Motor neuron (in vitro differentiated cells): ENCODE results near the gene ISOC2. TPM values are rescaled to one million over a fixed set of nuclear protein-coding genes. Genes with fewer than 3 reads are reported as not detected.
"Not testable (repeated sequence)": the region's sequence is repeated elsewhere in the genome, so short reads cannot be mapped to it uniquely, and the experiment has no call there.

Source experiments
- ATAC-seq, 8 experiments: fragments of 200-7000 bp; cut with Tn5 transposase; replicated peaks in 6 of 8; 2 replicates each; pipeline ENCODE4 v1.8.0; 2021; ENCODE audit warnings: mild to moderate bottlenecking in 8 of 8, moderate library complexity in 8 of 8
- H3K27ac ChIP-seq, 2 donors: fragments of 250-450 bp; sonication (Bioruptor Pico); 2 replicates each; pipeline ENCODE4 v1.9.0; 2021; ENCODE audit warnings: antibody characterized with exemption in 2 of 2, mild to moderate bottlenecking in 2 of 2, moderate library complexity in 1 of 2
- H3K4me1 ChIP-seq, 2 donors: fragments of 250-450 bp; sonication (Bioruptor Pico); replicated peaks in 1 of 2; 2 replicates each; pipeline ENCODE4 v1.6.1; 2021; ENCODE audit warnings: antibody characterized with exemption in 2 of 2, mild to moderate bottlenecking in 2 of 2, moderate library complexity in 1 of 2
- H3K4me3 ChIP-seq, 5 donors: fragments of 250-450 bp; sonication (Bioruptor Pico); 2 replicates each; pipeline ENCODE4 v1.9.0; 2021; ENCODE audit warnings: antibody characterized with exemption in 5 of 5, mild to moderate bottlenecking in 5 of 5, moderate library complexity in 4 of 5
- WGBS, 10 experiments: fragments of 450-650 bp; shearing (Covaris generic); methylation state at CpG; one replicate each; pipeline ENCODE4 v1.0.0; 2022; 5-methylcytosine and 5-hydroxymethylcytosine counted together
- in situ Hi-C, 9 experiments: fragments of 400-800 bp; cut with MboI; loops; one replicate each; pipeline ENCODE4 v1.15.0; 2021; ENCODE audit warnings: low sequenced_read_pairs in 9 of 9, low pct_unique_long_range_greater_than_20kb in 2 of 9; ENCODE audit not compliant: unreplicated experiment in 9 of 9
- total RNA-seq, 8 experiments: library from RNA; unstranded; fragments of 300-600 nt; gene quantifications; 2 replicates each; pipeline versions ENCODE4 v1.2.3 to v1.2.4, GENCODE V29; 2022

Gene ISOC2
- total RNA-seq, 8 experiments from 2014 or later = 35.4 to 82.0 (median 59.1) TPM

DNA sequence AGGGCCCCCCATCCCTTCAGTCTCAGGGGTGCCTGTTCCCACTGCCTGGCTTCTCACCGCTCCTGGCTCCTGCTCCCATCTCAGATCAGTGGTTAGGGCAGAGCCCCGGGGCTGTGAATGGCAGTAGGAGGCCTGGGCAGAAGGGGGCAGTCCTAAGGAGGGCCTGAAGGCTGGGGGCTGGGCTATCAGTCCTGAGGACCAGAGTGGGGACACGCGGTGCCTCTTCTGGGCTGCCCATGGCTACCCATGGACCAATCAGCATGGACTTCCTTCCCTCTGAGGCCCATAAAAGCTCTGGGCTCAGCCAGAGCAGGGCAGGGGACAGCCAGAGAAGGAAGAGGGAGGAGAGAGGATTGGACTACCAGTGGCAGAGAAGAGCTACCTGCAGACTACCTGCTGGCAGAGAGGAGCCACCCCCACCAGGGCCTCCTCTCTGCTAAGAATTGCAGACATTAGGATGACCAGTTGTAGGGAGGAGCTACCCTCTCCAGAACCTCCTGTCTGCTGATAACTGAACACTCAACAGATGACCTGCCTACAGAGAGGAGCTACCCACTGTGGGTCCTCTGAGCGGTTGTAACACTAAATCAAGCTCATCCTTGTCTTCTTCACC, 41.7 kb downstream of the ISOC2 start:
- Histone ChIP-seq H3K27ac (no peak overlapping the region), H3K4me3 (no peak overlapping the region), H3K4me1 (no peaks in the 10 kb centered on the region)
- ATAC-seq = peak in 6 of 8 experiments; percentile 10 to 63 (median 24)
- in situ Hi-C loops = loop anchor here in 5 of 9 experiments (25.0 kb wide), 1 partner anchor 282 kb away; the partner anchor contains the start of gene TNNT1 (in 5 of the 5)
- WGBS, 10 experiments = 8 to 80% (median 60%) methylated on average over 1 to 2 of the region's 5 CpGs; no CpG with 5 or more reads in 5 of the 10 experiments

DNA sequence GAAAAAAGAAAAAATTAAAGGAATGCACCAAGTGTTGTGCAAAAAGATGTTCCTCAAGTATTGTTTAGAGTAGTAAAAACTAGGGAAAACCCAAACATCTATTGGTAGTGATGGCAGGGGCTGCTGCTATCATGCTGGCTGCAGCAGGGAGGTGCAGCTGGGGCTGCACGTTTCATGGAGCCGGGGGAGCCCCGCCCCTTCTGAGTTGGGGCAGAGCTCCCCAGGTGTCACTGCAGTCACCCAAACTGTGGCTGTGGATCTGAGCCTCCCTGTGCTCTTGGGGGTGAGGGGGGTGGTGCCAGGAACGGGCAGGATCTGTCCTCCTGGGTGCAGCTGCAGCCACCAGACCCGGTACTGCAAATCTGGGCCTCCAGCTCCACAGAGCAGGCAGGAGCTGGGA, 42.3 kb downstream of the ISOC2 start:
- 11 to 81% (median 38%) methylated on average over 1 to 4 of the region's 5 CpGs; no CpG with 5 or more reads in 3 of the 10 experiments for WGBS, 10 experiments
- no peak for ATAC-seq

DNA sequence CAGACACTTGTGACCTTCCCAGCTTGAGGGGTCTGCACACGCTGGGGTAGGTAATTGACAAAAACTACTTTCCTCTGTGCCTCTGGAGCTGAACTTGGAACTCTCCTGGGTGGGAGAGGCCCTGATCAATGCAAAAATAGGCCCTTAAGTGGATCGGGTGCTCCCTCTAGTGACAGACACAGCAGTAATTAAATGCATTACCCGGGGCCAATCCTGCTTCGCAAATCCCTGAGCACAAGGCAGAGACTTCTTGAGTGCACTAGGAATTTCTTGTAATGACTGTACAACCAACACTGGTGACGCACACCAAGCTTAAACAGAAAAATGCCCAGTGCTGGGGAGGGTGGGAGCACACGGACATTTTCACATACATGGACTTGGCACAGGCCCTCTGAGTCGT, 43.3 kb downstream of the ISOC2 start:
- Histone ChIP-seq H3K4me3 (no peak overlapping the region), H3K4me1 (no peaks in the 10 kb centered on the region), H3K27ac (no peak overlapping the region)
- 0 to 80% (median 12%) methylated on average over 1 to 5 of the region's 7 CpGs; no CpG with 5 or more reads in 2 of the 10 experiments for WGBS, 10 experiments
- peak; percentile 88 to 99 (median 95) for ATAC-seq
- in situ Hi-C loops = loop anchor here in 5 of 9 experiments (25.0 kb wide), 1 partner anchor 281 kb away; the partner anchor contains the start of gene TNNT1 (in 5 of the 5)

More for the DNA sequence above, 42.3 kb downstream of the ISOC2 start:
- no peaks in the 10 kb centered on the region for H3K4me1 ChIP-seq
- H3K4me3 ChIP-seq = no peak overlapping the region
- in situ Hi-C loops = loop anchor here in 5 of 9 experiments (25.0 kb wide), 1 partner anchor 282 kb away; the partner anchor contains the start of gene TNNT1 (in 5 of the 5)
- H3K27ac ChIP-seq = no peak overlapping the region

DNA sequence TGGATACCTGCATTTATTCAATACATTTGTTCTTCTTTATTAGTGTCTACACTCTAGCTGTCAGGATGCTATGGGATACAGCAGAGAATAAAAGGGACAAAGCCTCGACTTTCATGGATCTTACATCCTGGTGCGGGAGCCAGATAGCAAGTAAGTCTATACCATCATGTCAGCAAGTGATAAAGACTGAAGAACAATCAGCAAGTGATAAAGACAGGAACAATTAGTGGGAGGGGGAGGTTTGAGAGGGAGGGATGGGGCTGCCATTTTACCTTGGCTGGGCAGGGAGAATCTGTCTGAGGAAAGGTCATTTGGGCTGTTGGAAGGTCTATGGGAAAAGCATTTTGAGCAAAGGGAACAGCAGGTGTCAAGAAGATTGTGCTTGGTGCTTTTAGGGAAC, 51.3 kb downstream of the ISOC2 start:
- in situ Hi-C loops = loop anchor here in 5 of 9 experiments (25.0 kb wide), 1 partner anchor 273 kb away; the partner anchor contains the start of gene TNNT1 (in 5 of the 5)
- H3K4me3 ChIP-seq = no peak overlapping the region
- no peak overlapping the region for H3K27ac ChIP-seq
- peaks cover 17% of the 10 kb centered on the region in 2 donors for H3K4me1 ChIP-seq
- WGBS, 10 experiments = 67 to 100% (median 82%) methylated on average over 2 of the region's 2 CpGs; no CpG with 5 or more reads in 4 of the 10 experiments
- no peak for ATAC-seq

DNA sequence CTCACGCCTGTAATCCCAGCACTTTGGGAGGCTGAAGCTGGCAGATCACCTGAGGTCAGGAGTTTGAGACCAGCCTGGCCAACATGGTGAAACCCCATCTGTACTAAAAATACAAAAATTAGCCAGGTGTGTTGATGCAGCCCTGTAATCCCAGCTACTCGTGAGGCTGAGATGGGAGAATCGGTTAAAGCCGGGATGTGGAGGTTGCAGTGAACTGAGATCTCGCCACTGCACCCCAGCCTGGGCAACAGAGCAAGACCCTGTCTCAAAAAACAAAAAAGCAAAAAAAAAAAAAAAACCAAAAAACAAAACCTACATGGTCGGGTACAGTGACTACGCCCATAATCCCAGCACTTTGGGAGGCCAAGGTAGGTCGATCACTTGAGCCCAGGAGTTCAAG, 52.3 kb downstream of the ISOC2 start:
- in situ Hi-C loops = loop anchor here in 5 of 9 experiments (25.0 kb wide), 1 partner anchor 272 kb away; the partner anchor contains the start of gene TNNT1 (in 5 of the 5)
- ATAC-seq, H3K4me3 ChIP-seq: not testable (repeated sequence)
- Histone ChIP-seq H3K27ac (peak overlapping the region in 1 of 2 donors; percentile 96), H3K4me1 (peaks cover 17% of the 10 kb centered on the region in 2 donors)
- WGBS, 10 experiments = 83 to 100% (median 95%) methylated on average over 1 to 7 of the region's 8 CpGs

DNA sequence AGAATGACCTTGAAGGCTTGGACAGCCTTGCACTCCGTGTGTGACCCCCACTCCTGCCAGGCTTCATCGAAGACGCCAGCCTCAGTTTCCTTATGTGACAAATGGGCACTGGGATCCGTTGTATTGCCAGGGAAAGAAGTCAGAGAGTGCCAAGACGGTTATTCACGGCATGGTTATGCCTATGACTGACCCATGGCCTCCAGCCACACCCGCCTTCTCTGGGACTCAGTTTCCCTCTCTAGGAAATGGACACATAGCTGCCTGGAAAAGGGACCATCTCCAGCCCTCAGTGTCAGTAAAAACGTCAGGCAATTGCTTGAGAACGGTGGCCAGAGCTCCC, 52.9 kb downstream of the ISOC2 start:
- in situ Hi-C loops = loop anchor here in 5 of 9 experiments (25.0 kb wide), 1 partner anchor 271 kb away; the partner anchor contains the start of gene TNNT1 (in 5 of the 5)
- WGBS, 10 experiments = 0 to 100% (median 66%) methylated on average over 1 to 5 of the region's 9 CpGs; no CpG with 5 or more reads in 2 of the 10 experiments
- Histone ChIP-seq H3K4me3 (peak overlapping the region; percentile 15 to 23 (median 18)), H3K27ac (peak overlapping the region; percentile 96), H3K4me1 (peaks cover 17% of the 10 kb centered on the region in 2 donors)
- ATAC-seq = no peak

DNA sequence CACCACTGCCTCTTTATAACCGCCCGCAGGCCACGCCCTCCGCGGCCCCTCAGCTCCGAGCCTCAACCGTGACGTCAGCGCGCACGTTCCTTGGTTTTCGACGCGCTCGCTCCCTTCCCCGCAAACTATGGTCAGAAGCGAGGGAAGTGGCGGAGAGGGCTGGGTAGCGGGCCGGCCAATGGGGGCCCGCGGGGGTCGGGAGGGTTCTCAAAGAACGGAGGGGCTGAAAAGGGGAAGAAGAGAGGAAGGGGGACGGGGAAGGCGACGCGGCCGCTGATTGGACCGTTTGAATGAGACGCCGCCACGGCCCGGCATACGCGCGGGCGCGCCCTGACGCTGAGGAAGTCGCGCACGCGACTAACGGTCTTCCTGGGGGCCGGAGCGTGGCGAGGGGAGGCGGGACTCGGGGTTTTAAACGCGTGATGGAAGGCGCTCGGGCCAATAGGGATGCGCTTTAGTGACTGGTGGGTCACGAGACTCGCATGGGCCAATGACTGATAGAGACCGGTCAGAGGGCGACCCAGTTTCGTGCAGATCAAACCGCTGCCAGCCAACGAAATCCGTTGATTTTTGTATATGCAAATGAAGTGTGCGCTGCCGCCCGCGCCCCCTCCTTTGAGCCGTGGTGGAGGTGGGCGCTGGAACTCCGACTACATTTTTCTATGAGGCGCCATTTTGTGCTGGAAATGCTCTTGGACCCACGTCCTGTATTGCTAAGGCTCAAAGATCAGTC, 53.5 kb downstream of the ISOC2 start:
- Histone ChIP-seq H3K4me3 (peak overlapping the region; percentile 72 to 91 (median 75)), H3K4me1 (peaks cover 17% of the 10 kb centered on the region in 2 donors), H3K27ac (peak overlapping the region; percentile 97 to 99)
- WGBS, 10 experiments = 0 to 7% (median 0%) methylated on average over 1 to 10 of the region's 72 CpGs; no CpG with 5 or more reads in 2 of the 10 experiments
- in situ Hi-C loops = loop anchor here in 5 of 9 experiments (25.0 kb wide), 1 partner anchor 271 kb away; the partner anchor contains the start of gene TNNT1 (in 5 of the 5)
- peak; percentile 87 to 93 (median 92) for ATAC-seq

DNA sequence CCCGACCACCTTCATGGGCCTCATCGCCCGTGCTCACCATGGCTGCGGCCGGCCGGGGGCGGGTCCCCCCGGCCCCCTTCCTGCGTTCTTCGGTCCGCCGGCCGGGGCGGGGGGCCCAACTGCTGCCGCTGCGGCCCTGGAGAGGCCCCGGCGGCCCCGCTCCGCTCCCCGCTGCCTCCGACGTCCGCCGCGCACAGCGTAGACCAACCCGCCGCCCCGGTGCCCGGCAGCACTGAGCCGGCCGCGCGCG, 54.0 kb downstream of the ISOC2 start, which contains the start of gene UBE2S:
Gene UBE2S (minus strand): TSS at position 239 of the 250 bp plus-strand sequence. CDS start 199 bp downstream, at position 40.
- Histone ChIP-seq H3K4me3 (peak within 1 kb of the TSS; percentile 72 to 91 (median 75)), H3K27ac (peak within 1 kb of the TSS; percentile 97 to 99), H3K4me1 (peaks cover 17% of the 10 kb centered on the region in 2 donors)
- in situ Hi-C loops = loop anchor here in 5 of 9 experiments (25.0 kb wide), 1 partner anchor 270 kb away; the partner anchor contains the start of gene TNNT1 (in 5 of the 5)
- ATAC-seq = not testable (repeated sequence)
- no CpG with 5 or more reads among the region's 36 CpGs for WGBS, 10 experiments

DNA sequence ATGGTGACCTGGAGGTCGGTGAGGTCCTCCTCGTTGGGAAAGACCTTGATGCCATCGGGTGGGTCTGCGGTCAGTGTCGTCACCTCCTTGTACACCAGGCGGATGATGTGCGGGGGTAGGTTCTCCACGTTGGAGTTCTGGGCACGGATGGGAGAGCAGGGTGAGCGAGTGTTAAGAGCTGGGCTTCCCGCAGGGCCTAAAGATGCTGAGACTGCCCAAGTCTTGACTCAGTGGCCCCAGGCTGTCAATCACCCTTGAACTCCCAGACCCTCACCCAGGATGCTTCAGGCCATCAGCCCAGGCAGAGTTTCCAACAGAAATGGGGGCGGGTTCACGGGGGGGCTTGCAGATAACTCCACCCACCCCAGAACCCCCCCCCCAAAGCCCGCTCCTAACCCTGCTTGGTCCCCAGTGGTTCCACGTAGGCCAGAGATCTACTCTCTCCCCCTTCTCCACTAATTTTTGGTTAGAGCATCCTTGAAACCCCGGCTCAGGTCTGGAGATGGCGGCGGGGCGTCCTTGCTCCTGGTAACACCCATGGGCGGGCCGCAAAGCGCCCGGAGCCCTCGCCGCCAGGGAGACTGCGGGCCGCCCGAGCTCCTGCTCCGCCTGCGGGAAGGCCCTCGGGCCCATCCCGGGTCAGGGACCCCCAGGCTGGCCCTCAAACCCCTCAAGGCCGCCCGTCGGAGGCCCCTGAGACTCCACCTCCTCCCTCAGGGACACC, 54.5 kb downstream of the ISOC2 start:
- Histone ChIP-seq H3K27ac (peak overlapping the region; percentile 97 to 99), H3K4me1 (peaks cover 17% of the 10 kb centered on the region in 2 donors), H3K4me3 (peak overlapping the region; percentile 72 to 91 (median 75))
- WGBS, 10 experiments = no CpG with 5 or more reads among the region's 35 CpGs
- in situ Hi-C loops = loop anchor here in 5 of 9 experiments (25.0 kb wide), 1 partner anchor 270 kb away; the partner anchor contains the start of gene TNNT1 (in 5 of the 5)
- peak in 3 of 8 experiments; percentile 3 to 24 (median 23) for ATAC-seq

DNA sequence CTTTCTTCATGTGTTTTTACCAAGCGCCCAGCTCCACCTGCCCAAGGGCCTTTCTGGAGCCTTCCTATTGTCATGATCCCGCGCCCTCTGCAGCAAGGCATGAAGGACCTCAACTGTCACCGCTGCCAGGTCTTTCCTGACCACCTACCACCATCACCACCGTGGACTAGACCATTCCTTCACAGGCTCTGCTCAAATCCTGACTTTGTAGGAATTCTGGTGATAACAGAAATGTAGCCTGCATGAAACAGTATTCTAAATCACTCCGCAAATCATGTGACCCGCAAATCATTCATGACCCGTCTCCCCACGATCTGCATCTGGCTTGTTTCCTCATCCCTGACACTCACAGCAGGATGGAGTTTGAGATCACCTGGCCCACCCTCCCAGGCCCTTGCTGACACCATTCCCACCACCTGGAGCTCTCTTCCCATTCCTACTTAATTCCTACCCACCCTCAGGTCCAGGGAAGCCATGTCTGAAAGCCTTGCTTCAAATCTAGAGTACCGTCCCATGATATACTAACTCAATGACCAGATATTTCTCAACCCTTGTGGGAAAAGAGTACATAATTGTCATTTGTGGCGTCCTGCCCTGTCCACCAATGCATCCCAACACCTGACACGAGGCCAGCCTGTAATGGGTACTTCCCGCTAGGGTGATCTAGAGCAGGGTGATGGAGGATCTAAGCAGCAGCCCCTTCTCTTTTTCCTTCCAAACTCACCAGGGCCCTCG, 55.2 kb downstream of the ISOC2 start:
- in situ Hi-C loops = loop anchor here in 5 of 9 experiments (25.0 kb wide), 1 partner anchor 269 kb away; the partner anchor contains the start of gene TNNT1 (in 5 of the 5)
- peak overlapping the region in 1 of 2 donors; percentile 97 for H3K27ac ChIP-seq
- H3K4me1 ChIP-seq = peaks cover 17% of the 10 kb centered on the region in 2 donors
- ATAC-seq = no peak
- 40 to 81% (median 68%) methylated on average over 1 to 6 of the region's 14 CpGs; no CpG with 5 or more reads in 4 of the 10 experiments for WGBS, 10 experiments
- peak overlapping the region; percentile 72 to 91 (median 75) for H3K4me3 ChIP-seq

DNA sequence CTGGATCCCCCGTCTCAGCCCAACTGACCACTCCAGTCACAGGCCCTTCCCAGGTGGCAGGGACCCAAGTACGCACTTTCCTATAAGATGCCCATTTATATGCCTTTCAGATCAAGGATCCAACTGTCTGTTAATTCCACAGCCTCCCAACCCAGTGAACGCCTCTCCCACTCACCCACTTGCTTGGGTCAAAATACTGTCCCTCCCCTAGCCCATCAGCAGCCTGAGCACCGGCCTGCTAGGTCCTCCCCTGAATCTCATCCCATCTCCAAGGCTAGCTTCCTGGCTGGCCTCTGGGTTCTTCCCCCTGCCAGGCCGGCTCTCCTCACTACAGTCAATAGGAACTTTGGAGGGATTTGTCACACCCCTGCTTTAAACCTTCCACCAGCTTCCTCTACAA, 55.8 kb downstream of the ISOC2 start:
- H3K4me3 ChIP-seq = peak overlapping the region in 2 of 5 donors; percentile 75 to 85
- WGBS, 10 experiments = 70 to 100% (median 88%) methylated on average over 1 to 3 of the region's 5 CpGs; no CpG with 5 or more reads in 7 of the 10 experiments
- in situ Hi-C loops = loop anchor here in 5 of 9 experiments (25.0 kb wide), 1 partner anchor 268 kb away; the partner anchor contains the start of gene TNNT1 (in 5 of the 5)
- peaks cover 17% of the 10 kb centered on the region in 2 donors for H3K4me1 ChIP-seq
- H3K27ac ChIP-seq = no peak overlapping the region
- ATAC-seq = no peak
